ENCODE data around the gene COLEC11.
"Not testable (repeated sequence)": the region's sequence is repeated elsewhere in the genome, so short reads cannot be mapped to it uniquely, and the experiment has no call there.

Gene COLEC11

GRCh38 chr2:3594493-3595281 lies at the start of gene COLEC11:
Gene COLEC11, plus strand, starts transcription at chr2:3595112. Its CDS starts 9,229 bp downstream, at chr2:3604341.
- no peak for DNase-seq (ENCODE audit: low read depth, low spot score)

DNA sequence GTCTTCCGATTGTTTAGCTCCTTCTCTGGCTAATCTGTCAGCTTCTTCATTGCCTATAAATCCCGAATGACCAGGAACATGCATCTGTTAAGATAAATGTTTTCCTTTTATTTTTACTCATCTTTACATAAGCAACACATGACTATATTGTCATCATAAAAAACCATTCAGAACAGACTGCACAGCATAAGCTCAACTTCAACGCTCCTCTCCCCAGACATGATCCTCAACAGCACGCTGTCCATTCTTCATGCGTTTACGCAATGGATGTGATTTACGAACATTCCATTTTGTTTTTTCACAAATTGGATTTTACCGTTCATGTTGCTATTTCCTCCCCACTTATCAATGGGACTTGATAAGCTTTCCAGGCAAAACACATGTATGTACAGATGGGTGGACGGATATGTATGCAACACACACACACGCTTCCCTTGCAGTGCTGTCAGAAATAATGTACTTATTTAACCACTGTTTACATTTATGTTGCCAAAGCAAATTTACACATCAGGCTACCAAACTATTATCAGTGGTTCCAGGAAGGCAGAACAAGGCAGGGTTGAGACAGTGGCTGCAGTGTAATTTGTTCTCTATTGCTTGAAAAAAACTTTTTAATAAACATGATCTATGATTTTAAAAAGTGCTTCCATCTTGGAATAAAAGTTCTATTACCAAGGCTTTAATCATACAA lies 49.0 kb upstream of the COLEC11 start:
- DNase-seq (ENCODE audit: low read depth, low spot score): no peak

DNA sequence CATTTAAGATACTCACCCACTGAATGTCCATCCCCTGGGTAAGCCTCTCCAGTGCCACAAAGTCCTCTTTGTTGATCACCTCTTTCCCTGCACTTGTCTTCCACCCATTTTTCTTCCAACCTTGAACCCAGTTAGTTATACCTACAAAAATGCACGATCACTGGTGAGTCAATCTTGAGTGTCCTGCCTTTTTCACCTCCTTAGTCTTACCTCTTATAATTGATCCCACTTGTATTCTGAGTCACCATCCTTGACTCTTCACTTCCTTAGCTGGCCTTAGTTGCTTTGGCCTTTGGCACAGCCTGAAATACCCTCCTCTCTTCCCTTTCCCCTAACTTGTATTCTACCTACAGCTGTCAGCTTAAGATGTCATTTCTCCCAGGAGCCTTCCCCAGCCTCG lies 47.0 kb upstream of the COLEC11 start:
- DNase-seq (ENCODE audit: low read depth, low spot score): no peak

DNA sequence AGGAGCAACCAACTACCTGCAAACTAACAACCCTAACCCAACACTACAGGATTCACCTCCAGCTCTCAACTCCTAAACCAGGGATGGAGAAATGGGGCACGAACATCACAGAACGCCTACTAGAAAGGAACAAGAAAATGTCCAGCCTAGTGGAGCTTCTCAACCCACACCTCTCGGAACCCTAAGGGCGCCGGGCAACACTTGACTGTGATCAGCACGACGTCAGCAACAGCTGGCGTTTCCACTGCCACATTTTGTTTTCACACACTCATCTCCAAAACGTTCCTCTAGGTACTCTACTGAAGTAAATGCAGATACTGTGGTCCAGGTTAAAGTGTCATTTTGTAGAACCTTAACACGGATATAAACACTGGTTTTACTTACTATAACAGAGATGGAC lies 41.0 kb upstream of the COLEC11 start:
- no peak for DNase-seq (ENCODE audit: low read depth, low spot score)

DNA sequence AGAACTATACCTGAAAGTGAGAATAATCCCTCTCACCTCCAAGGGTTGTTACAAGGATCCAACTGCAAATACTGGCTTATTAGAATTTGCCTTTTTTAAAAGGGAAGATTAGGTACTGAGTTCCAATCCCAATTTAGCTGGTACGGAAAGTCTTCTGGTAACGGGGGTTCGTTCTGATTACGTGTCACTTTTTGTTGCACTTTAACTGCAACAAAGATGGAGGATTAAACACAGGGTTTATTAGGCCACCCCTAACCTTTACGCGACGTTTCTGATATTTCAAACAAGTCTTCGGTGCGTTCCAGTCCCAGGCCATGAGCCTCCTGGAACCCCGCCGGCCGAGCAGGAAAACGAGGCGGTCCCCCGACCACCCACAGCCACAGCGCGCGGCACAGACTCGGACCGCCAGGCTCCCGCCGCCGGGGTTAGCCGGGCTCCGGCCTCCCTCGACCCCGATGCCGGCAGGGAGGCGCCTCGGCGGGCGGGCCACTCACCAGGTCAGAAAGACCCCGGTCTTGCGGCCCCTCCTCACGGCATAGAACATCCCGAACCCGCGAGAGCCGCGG lies 37.2 kb upstream of the COLEC11 start:
- no peak for DNase-seq (ENCODE audit: low read depth, low spot score)

DNA sequence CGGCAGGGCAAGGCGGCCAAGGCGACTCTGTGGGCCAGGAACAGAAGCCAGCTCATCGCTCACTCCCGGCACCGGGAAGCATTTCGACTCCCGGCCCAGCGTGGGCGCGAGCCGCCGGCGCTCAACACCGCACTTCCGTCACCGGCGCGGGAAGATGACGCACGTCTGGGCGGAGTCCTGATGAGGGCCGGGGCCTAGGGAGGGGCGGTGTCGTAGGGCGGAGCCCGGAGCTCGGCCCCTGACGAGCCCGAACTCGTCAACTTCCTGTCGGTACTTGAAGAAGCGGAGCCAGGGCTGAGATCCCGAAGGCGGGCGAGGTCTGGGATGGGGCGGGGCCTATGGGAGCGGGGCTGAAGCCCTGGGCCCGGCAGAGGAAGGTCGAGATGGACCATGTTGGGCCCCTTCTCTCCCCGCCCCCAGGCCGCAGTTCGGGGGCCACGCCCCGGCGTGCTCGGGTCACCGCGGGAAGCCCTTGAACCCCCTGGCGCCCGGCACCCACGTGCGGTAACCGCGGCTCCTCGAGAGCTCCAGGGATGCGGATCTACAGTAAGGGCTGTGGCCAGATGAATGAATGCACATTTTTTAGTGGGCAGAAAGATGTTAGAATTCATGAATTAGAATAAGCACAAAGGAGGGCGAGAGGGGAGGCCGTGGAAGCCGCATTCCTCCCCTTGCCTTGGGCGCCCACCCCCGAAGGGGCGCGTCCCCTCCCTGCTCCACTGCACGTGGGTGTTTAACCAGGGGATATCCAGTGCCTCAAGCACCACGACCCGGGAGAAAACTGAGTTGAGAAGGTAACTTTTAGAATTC lies 36.5 kb upstream of the COLEC11 start, which contains the start of gene RNASEH1:
Gene RNASEH1 (minus strand): TSS at position 129 of the 810 bp plus-strand sequence. CDS start 73 bp downstream, at position 56.
- DNase-seq (ENCODE audit: low read depth, low spot score): peak; percentile 88

GRCh38 chr2:3563521-3563976 lies 31.4 kb upstream of the COLEC11 start:
- no peak for DNase-seq (ENCODE audit: low read depth, low spot score)

DNA sequence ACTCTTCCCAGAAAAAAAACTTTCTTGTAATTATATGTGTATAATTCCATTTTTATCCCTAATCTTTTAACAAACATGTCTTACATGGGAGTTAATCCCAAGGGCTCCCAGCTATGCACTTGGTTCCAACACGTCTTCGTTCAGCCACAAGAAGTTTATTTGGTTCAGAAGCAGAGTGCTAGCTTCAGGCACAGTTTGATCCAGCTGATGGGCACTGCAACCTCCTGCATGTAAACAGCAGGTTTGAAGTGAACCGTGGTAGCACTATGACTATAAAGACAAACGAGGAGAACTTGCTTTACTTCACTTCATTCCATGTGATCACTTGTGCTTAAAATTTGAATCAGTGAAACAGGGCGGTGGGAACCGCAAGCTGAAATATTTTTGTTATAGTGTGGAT lies 29.8 kb upstream of the COLEC11 start:
- DNase-seq (ENCODE audit: low read depth, low spot score): no peak

- DNase-seq (ENCODE audit: low read depth, low spot score): no peak
Measured at GRCh38 chr2:3566806-3567205, 28.1 kb upstream of the COLEC11 start.

DNA sequence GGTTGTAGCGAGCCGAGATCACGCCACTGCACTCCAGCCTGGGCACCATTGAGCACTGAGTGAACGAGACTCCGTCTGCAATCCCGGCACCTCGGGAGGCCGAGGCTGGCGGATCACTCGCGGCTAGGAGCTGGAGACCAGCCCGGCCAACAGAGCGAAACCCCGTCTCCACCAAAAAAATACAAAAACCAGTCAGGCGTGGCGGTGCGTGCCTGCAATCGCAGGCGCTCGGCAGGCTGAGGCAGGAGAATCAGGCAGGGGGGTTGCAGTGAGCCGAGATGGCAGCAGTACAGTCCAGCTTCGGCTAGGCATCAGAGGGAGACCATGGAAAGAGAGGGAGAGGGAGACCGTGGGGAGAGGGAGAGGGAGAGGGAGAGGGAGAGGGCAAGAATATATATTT lies 25.3 kb upstream of the COLEC11 start:
- not testable (repeated sequence) for DNase-seq (ENCODE audit: low read depth, low spot score)

GRCh38 chr2:3571284-3571683 lies 23.6 kb upstream of the COLEC11 start:
- DNase-seq (ENCODE audit: low read depth, low spot score): no peak

DNA sequence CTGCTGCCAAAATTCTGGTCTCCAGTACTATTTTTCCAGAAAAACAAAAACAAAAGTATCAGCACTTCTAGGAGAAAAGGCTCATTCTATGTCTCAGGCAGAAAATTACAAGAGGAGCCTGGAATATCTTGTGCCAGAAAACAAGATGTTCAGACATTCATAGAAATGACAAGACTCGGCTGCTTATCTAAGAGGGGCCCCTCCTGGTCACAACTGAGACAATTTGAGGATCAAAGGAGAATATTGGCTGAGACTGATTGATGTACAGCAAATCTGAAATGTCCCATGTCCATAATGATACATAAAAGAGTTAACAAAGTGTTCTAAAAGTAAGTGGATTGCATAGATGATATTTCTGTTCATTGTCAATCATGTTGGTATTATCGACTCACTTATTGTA lies 22.3 kb upstream of the COLEC11 start:
- DNase-seq (ENCODE audit: low read depth, low spot score): no peak

- DNase-seq (ENCODE audit: low read depth, low spot score): no peak
Measured at GRCh38 chr2:3574155-3574554, 20.8 kb upstream of the COLEC11 start.

DNA sequence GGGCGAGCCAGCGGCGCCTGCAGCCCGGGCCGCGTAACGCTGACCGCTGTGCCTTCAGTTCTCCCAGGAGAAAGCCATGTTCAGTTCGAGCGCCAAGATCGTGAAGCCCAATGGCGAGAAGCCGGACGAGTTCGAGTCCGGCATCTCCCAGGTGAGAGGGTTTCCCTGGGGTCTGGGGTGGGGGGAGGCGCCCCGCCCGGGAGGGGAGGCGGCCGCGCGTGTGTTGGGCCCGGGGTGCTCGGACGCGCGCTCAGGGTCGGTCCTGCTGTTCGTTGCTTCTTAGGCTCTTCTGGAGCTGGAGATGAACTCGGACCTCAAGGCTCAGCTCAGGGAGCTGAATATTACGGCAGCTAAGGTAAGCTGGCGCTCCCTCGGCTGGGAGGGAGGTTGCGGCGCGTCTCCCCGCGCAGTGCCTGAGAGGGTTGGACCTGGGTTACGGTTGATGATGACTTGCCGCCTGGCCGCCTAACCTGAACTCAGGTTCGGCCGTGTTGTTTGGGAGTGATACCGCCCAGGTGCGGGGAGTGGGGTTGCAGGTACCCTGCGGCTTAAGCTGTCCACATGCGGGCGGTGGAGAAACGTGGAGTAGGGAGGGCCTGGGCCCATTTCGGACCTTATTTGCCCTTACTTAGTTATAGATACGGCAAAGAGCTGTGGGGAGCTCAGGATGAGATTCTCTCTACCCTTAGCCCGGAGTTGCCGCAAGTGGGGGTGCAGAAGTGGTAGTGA lies 19.2 kb upstream of the COLEC11 start:
- DNase-seq (ENCODE audit: low read depth, low spot score): no peak

- DNase-seq (ENCODE audit: low read depth, low spot score): not testable (repeated sequence)
Measured at GRCh38 chr2:3576263-3576630, 18.7 kb upstream of the COLEC11 start.

DNA sequence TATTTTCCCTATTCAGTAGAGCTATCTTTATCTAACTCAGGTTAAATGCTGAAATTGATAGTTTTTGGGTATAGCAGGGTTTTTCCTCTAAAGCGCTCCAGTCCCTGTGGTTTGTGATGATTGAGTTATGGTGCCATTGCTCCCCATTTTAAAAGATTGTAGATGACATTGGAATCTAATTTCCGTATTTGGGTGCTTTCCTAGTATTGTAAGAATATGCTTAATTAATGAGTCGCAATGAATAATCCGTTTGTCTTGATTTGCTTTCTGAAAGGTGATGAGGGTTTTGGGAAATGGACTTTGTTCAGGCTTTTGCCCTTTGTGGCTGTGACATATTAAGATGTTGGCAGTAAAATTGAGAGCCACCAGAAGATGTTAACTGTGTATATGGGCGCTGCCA lies 15.9 kb upstream of the COLEC11 start:
- DNase-seq (ENCODE audit: low read depth, low spot score): no peak

DNA sequence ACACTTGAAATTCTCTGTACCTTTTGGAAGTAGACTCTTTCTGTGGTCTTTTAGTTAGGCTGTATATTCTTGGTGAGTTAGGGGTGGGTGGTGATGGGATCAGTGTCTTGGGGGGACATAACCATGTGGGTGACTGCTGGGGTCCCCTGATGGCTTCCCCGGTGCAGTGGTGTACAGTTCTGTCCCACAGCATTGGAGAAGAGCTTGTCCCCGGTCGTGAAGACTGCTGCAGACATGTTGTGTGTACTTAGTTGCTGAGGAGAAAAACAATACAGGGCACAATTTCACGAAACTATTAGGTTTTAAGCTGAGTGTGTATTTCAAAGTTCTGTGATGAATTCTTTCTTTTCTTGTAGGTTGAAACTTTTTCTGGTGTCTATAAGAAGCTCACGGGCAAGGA lies 14.5 kb upstream of the COLEC11 start:
- no peak for DNase-seq (ENCODE audit: low read depth, low spot score)

- DNase-seq (ENCODE audit: low read depth, low spot score): no peak
Measured at GRCh38 chr2:3581367-3582262, 13.3 kb upstream of the COLEC11 start.

DNA sequence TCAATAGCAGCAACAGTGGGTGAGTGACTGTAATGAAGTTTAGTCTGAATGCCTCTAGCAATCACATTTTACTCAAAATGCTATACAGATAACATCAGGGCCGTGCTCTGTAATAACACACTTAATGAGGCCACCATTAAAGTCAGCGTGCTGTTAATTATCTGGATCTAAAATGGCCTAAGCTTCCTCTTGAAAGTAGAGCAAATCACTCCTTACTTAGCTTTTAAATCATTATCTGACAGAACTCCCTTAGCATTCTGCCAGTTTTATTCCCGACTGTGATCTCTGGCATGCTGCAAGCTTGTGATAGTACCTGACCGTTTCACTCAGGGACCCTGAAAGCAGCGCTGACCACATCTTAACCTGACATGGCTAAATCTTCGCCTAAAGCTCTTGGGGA lies 10.8 kb upstream of the COLEC11 start:
- DNase-seq (ENCODE audit: low read depth, low spot score): no peak

DNA sequence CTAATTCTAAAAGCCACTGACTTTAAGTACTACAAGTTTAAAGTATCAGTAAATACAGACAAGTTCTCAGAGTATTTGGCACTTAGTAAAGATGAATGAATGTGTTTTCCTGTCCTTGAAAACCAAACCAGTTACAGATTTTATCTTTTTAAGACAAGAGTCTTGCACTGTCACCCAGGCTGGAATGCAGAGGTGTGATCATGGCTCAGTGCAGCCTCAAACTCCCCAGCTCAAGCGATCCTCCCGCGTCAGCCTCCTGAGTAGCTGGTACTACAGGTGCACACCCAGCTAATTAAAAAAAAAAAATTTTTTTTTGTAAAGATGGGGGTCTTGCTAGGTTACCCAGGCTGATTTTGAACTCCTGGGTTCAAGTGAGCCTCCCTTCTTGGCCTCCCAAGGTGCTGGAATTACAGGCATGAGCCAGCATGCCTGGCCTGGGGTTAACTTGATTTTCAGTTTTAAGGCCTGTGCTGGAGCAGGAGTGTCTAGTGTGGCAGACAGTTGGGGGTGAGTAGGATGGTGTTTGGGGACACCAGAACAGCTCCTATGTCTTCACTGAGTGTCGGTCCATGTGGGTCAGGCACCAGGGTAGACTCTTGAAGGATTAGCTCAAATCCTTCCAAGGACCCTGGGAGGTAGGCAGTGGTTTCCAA lies 10.2 kb upstream of the COLEC11 start:
- DNase-seq (ENCODE audit: low read depth, low spot score): no peak
